Suprapubic skin (tissue), 3 donors: ENCODE results near the gene KITLG.

Source experiments
- POLR2AphosphoS5 ChIP-seq, 3 donors: sonication (generic); formaldehyde crosslinking; IDR thresholded peaks; one replicate each; pipeline ENCODE4 v1.6.1; 2017; ENCODE audit warnings: antibody characterized with exemption in 3 of 3
- TF ChIP-seq, protein P1 (sequence below), 2 donors: fragments of 200-600 bp in 1 of 2; fragments of 450-650 bp in 1 of 2; sonication (generic) in 1 of 2; IDR thresholded peaks; one replicate each; pipeline ENCODE4 v1.5.1; 2016 to 2019; ENCODE audit warnings: antibody characterized with exemption in 2 of 2, mild to moderate bottlenecking in 1 of 2, moderate library complexity in 1 of 2

DNA sequence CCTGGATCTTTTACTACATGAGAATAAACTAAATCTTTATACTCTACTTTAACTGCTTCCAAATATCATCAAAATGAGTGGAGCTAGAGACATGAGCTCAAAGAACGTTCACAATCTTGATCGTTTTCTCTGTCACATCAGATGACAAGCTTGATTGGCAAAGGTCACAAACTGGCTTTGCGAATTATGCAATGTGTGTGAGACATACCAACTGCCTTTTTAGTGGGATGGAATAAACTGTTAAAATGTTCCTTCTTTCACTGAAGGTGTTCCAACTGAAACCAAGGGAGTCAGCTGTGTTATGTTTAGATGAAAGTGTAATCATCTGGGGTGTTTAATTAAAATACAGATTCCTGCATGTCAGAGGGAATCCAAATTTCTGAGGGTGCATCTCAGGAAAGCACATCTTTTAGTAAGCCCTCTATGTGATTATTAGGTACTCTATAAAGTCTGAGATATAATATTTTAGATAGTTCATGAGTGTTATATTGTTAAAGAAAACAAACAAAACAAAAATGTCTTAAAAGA lies 21.9 kb downstream of the KITLG start:
- no peak for TF ChIP-seq POLR2AphosphoS5 (IDR thresholded peaks at IDR 0.05)
- TF ChIP-seq, protein P1, sequence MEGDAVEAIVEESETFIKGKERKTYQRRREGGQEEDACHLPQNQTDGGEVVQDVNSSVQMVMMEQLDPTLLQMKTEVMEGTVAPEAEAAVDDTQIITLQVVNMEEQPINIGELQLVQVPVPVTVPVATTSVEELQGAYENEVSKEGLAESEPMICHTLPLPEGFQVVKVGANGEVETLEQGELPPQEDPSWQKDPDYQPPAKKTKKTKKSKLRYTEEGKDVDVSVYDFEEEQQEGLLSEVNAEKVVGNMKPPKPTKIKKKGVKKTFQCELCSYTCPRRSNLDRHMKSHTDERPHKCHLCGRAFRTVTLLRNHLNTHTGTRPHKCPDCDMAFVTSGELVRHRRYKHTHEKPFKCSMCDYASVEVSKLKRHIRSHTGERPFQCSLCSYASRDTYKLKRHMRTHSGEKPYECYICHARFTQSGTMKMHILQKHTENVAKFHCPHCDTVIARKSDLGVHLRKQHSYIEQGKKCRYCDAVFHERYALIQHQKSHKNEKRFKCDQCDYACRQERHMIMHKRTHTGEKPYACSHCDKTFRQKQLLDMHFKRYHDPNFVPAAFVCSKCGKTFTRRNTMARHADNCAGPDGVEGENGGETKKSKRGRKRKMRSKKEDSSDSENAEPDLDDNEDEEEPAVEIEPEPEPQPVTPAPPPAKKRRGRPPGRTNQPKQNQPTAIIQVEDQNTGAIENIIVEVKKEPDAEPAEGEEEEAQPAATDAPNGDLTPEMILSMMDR (IDR thresholded peaks at IDR 0.05): no peak
